B cell (primary cell): ENCODE measurements around the gene BIVM. TPM values are rescaled to one million over a fixed set of nuclear protein-coding genes. Genes with fewer than 3 reads are reported as not detected.
A peak's percentile ranks its signal among the peaks of the same experiment; 100 is the strongest.

Experiments
- ATAC-seq: fragments of 200-7000 bp; cut with Tn5 transposase; one replicate; pipeline ENCODE4 v1.10.0; 2021; ENCODE audit warnings: low read depth, mild to moderate bottlenecking, moderate number of reproducible peaks, moderate library complexity
- CTCF ChIA-PET: fragments of 350-600 bp; sonication (Branson Sonifier 250); formaldehyde crosslinking; loops from one replicate; lab custom pipeline; 2021; ENCODE audit warnings: antibody characterized with exemption, inconsistent platforms; lab: Charles Lee
- POLR2A ChIA-PET: fragments of 350-600 bp; sonication (Branson Sonifier 250); formaldehyde crosslinking; loops from one replicate; lab custom pipeline; 2021; ENCODE audit warnings: antibody characterized with exemption; lab: Charles Lee
- DNase-seq: peaks from one replicate; pipeline ENCODE4 v3.0.0; 2013
- H2AFZ ChIP-seq: 2 replicates; pipeline ENCODE4 v1.6.1; 2012; ENCODE audit warnings: mild to moderate bottlenecking, low read depth, low read length; ENCODE audit not compliant: insufficient read depth, poor library complexity, severe bottlenecking
- H3K27ac ChIP-seq, 2 donors: 1 replicate in 1 of 2; 2 replicates in 1 of 2; pipeline ENCODE4 v1.5.1; 2012 to 2013; ENCODE audit warnings: low read length in 2 of 2, mild to moderate bottlenecking in 2 of 2, moderate library complexity in 1 of 2
- H3K27me3 ChIP-seq, 4 experiments: fragments of 200-600 bp in 1 of 4; sonication (generic) in 1 of 4; replicated peaks in 1 of 4; 1 replicate in 2 of 4; 2 replicates in 2 of 4; pipeline versions ENCODE4 v1.6.1 to v1.7.0; 2013 to 2016; ENCODE audit warnings: low read length in 3 of 4, mild to moderate bottlenecking in 2 of 4, mixed read lengths in 1 of 4, moderate library complexity in 1 of 4; ENCODE audit not compliant: insufficient read depth in 4 of 4, control insufficient read depth in 3 of 4; ENCODE audit errors: control extremely low read depth in 1 of 4
- H3K36me3 ChIP-seq, 2 experiments: replicated peaks in 1 of 2; 1 replicate in 1 of 2; 2 replicates in 1 of 2; pipeline versions ENCODE4 v1.6.1 to v1.7.1; 2013; ENCODE audit warnings: low read length in 1 of 2; ENCODE audit not compliant: insufficient read depth in 2 of 2, control insufficient read depth in 1 of 2; ENCODE audit errors: control extremely low read depth in 1 of 2, extremely low read depth in 1 of 2
- H3K4me1 ChIP-seq, 2 donors: fragments of 200-600 bp in 1 of 2; sonication (generic) in 1 of 2; 1 replicate in 1 of 2; 2 replicates in 1 of 2; pipeline versions ENCODE4 v1.5.1 to v1.6.1; 2013 to 2017; ENCODE audit warnings: low read length in 2 of 2; ENCODE audit not compliant: control insufficient read depth in 2 of 2, insufficient read depth in 2 of 2
- H3K4me2 ChIP-seq: replicated peaks from 2 replicates; pipeline ENCODE3; 2012; ENCODE audit warnings: mild to moderate bottlenecking, low read depth, low read length; ENCODE audit not compliant: poor library complexity, severe bottlenecking
- H3K4me3 ChIP-seq, 5 experiments: fragments of 200-600 bp in 1 of 5; sonication (generic) in 1 of 5; 1 replicate in 3 of 5; 2 replicates in 2 of 5; pipeline versions ENCODE4 v1.5.1 to v1.7.0; 2011 to 2016; ENCODE audit warnings: low read length in 4 of 5, mild to moderate bottlenecking in 4 of 5, low read depth in 2 of 5, control low read depth in 1 of 5, moderate library complexity in 1 of 5; ENCODE audit not compliant: insufficient read depth in 1 of 5; ENCODE audit errors: control extremely low read depth in 1 of 5, extremely low read depth in 1 of 5
- H3K79me2 ChIP-seq: fragments of 200-600 bp; sonication (generic); one replicate; pipeline ENCODE4 v1.6.0; 2016; ENCODE audit warnings: low read length; ENCODE audit not compliant: control insufficient read depth, insufficient read depth
- H3K9ac ChIP-seq: fragments of 200-600 bp; sonication (generic); 2 replicates; pipeline ENCODE4 v1.6.1; 2017; ENCODE audit warnings: mild to moderate bottlenecking, low read length, moderate library complexity
- H3K9me3 ChIP-seq, 3 donors: one replicate each; pipeline versions ENCODE4 v1.6.1 to v1.7.1; 2013; ENCODE audit warnings: low read length in 2 of 3; ENCODE audit not compliant: control insufficient read depth in 2 of 3, insufficient read depth in 1 of 3; ENCODE audit errors: control extremely low read depth in 1 of 3
- H4K20me1 ChIP-seq: 2 replicates; pipeline ENCODE4 v1.6.0; 2012; ENCODE audit warnings: mild to moderate bottlenecking, low read length; ENCODE audit not compliant: insufficient read depth, control insufficient read depth, poor library complexity, severe bottlenecking
- H3K27ac Mint-ChIP-seq: one replicate; pipeline ENCODE4 v1.8.0; 2021; ENCODE audit warnings: mixed read lengths
- H3K27me3 Mint-ChIP-seq: one replicate; pipeline ENCODE4 v1.8.0; 2021; ENCODE audit warnings: mixed read lengths
- H3K4me1 Mint-ChIP-seq: one replicate; pipeline ENCODE4 v1.8.0; 2021; ENCODE audit warnings: mixed read lengths
- H3K4me3 Mint-ChIP-seq: one replicate; pipeline ENCODE4 v1.8.0; 2021; ENCODE audit warnings: mixed read lengths
- H3K9me3 Mint-ChIP-seq: one replicate; pipeline ENCODE4 v1.8.0; 2022; ENCODE audit warnings: mixed read lengths; ENCODE audit not compliant: insufficient read depth
- CTCF ChIP-seq: fragments of 200-600 bp; IDR thresholded peaks from one replicate; pipeline ENCODE4 v1.8.0; 2022; ENCODE audit warnings: antibody characterized with exemption, mild to moderate bottlenecking
- EZH2 ChIP-seq: IDR thresholded peaks from 2 replicates; pipeline ENCODE4 v1.6.1; 2012; ENCODE audit warnings: borderline replicate concordance, low read depth, mild to moderate bottlenecking, moderate library complexity, low read length; ENCODE audit not compliant: insufficient read depth, poor library complexity, severe bottlenecking
- WGBS: methylation state at CpG from one replicate; pipeline ENCODE4 v1.1.5; 2013; ENCODE audit warnings: missing lambda C conversion rate; ENCODE audit not compliant: insufficient coverage; 5-methylcytosine and 5-hydroxymethylcytosine counted together
- intact Hi-C: fragments of 100-400 bp; cut with micrococcal nuclease; formaldehyde crosslinking; loops from one replicate; pipeline ENCODE4 v1.10.0; 2022
- polyA plus RNA-seq: library from polyadenylated mRNA; depleted of rRNA; stranded (reverse); fragments of >200 nt; gene quantifications from 2 replicates; pipeline ENCODE4 v1.2.3, GENCODE V29; 2012
- total RNA-seq, 2 donors: library from RNA; stranded (reverse); fragments of 120-200 nt in 1 of 2; gene quantifications; 1 replicate in 1 of 2; 2 replicates in 1 of 2; pipeline versions ENCODE4 v1.2.3 to v1.2.4, GENCODE V29; 2013 to 2022

Gene BIVM
- total and polyA plus RNA-seq, 2 donors (not counting 1 experiment from before 2014, with no cell fraction given), result 1.0 to 3.6 TPM

GRCh38 chr13:102868366-102868936 is 69.5 kb downstream of the BIVM start:
- intact Hi-C loops, result no loop called here
- CTCF ChIA-PET, result no interaction called here
- H3K36me3 ChIP-seq, result peaks cover 5 to 80% of the 10 kb centered on the region in 2 experiments
- H3K4me3 ChIP-seq, result no peak overlapping the region
- Mint-ChIP-seq H3K9me3 (no peaks in the 10 kb centered on the region), H3K27me3 (no peaks in the 10 kb centered on the region), H3K4me1 (peaks cover 10% of the 10 kb centered on the region), H3K4me3 (no peak overlapping the region), H3K27ac (no peak overlapping the region)
- DNase-seq (no peak), ATAC-seq (no peak)
- peaks cover 0 to 4% of the 10 kb centered on the region in 2 donors for H3K4me1 ChIP-seq
- no peak overlapping the region for H3K27ac ChIP-seq
- H3K4me2 ChIP-seq, result no peak overlapping the region
- H4K20me1 ChIP-seq, result peaks cover 7% of the 10 kb centered on the region
- no peak overlapping the region for H2AFZ ChIP-seq
- 89% methylated on average over 1 of the region's 5 CpGs for WGBS
- H3K79me2 ChIP-seq, result peaks cover 21% of the 10 kb centered on the region
- H3K9ac ChIP-seq, result no peak overlapping the region
- no peaks in the 10 kb centered on the region for H3K9me3 ChIP-seq
- TF ChIP-seq CTCF, result no peak
- TF ChIP-seq EZH2, result no peak
- POLR2A ChIA-PET, result no interaction called here
- H3K27me3 ChIP-seq, result no peaks in the 10 kb centered on the region

- H3K27ac ChIP-seq, result peak overlapping the region in 1 of 2 donors; percentile 7
- no peaks in the 10 kb centered on the region for H3K27me3 ChIP-seq
- ChIA-PET CTCF (interaction anchor here (0.6 to 2.7 kb wide), 16 partner anchors 8 to 291 kb away, joined by 3 to 12 read pairs (median 5); partner anchors contain the start of gene ERCC5), POLR2A (no interaction called here)
- no peaks in the 10 kb centered on the region for H3K9me3 ChIP-seq
- no peak overlapping the region for H3K9ac ChIP-seq
- DNase-seq, result no peak
- H4K20me1 ChIP-seq, result peaks cover 7% of the 10 kb centered on the region
- peaks cover 5 to 69% of the 10 kb centered on the region in 2 experiments for H3K36me3 ChIP-seq
- no peak overlapping the region for H3K27ac Mint-ChIP-seq
- intact Hi-C loops, result loop anchor here (2.0 kb wide), 1 partner anchor 23 kb away; the partner anchor contains the start of gene ERCC5
- peaks cover 12% of the 10 kb centered on the region for H3K79me2 ChIP-seq
- peaks cover 7% of the 10 kb centered on the region for H3K4me1 Mint-ChIP-seq
- no peak overlapping the region for H2AFZ ChIP-seq
- TF ChIP-seq EZH2 (no peak), CTCF (no peak)
- H3K27me3 Mint-ChIP-seq, result no peaks in the 10 kb centered on the region
- H3K4me3 Mint-ChIP-seq, result no peak overlapping the region
- H3K9me3 Mint-ChIP-seq, result no peaks in the 10 kb centered on the region
- H3K4me3 ChIP-seq, result no peak overlapping the region
- ATAC-seq, result no peak
- H3K4me2 ChIP-seq, result no peak overlapping the region
- H3K4me1 ChIP-seq, result peaks cover 0 to 4% of the 10 kb centered on the region in 2 donors
- WGBS, result 78% methylated on average over 3 of the region's 5 CpGs
These were observed 71.2 kb downstream of the BIVM start for GRCh38 chr13:102869948-102870676.
